ENCODE measurements around the gene STK32A. TPM values are rescaled to one million over a fixed set of nuclear protein-coding genes. Genes with fewer than 3 reads are reported as not detected.

The STK32A gene
- total RNA-seq, 4 donors from 2014 or later = 5.1 to 27.4 (median 7.0) TPM

DNA sequence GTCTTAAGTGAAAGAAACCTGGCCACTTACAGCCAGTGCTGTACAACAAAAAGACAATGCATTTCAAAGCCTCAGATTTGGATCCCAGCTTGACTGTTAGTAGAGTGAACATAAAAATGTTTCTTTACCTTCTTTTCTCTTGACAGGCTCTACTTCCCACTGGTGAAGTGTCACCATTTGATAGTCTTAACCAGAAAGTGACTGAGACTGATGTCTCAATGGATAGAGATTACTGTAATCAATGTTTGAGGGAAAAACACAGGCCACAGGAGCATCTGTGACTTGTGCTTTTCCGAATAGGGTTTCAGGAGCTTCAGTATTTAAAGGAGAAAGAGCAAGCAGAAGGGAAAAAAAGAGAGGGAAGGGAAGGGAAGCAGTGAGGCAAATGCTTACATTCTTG is 41.7 kb upstream of the STK32A start:
- no peak overlapping the region for H3K27ac ChIP-seq
- no peak for DNase-seq (ENCODE audit: low spot score in 2 of 2)
- WGBS = 90% methylated on average over 1 of the region's 1 CpG
- no peaks in the 10 kb centered on the region for H3K36me3 ChIP-seq
- H3K4me3 ChIP-seq = no peak overlapping the region
- TF ChIP-seq, protein P1, sequence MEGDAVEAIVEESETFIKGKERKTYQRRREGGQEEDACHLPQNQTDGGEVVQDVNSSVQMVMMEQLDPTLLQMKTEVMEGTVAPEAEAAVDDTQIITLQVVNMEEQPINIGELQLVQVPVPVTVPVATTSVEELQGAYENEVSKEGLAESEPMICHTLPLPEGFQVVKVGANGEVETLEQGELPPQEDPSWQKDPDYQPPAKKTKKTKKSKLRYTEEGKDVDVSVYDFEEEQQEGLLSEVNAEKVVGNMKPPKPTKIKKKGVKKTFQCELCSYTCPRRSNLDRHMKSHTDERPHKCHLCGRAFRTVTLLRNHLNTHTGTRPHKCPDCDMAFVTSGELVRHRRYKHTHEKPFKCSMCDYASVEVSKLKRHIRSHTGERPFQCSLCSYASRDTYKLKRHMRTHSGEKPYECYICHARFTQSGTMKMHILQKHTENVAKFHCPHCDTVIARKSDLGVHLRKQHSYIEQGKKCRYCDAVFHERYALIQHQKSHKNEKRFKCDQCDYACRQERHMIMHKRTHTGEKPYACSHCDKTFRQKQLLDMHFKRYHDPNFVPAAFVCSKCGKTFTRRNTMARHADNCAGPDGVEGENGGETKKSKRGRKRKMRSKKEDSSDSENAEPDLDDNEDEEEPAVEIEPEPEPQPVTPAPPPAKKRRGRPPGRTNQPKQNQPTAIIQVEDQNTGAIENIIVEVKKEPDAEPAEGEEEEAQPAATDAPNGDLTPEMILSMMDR (IDR thresholded peaks at IDR 0.05) = no peak
- no peak for TF ChIP-seq EP300 (IDR thresholded peaks at IDR 0.05)
- TF ChIP-seq POLR2A (IDR thresholded peaks at IDR 0.05) = no peak
- TF ChIP-seq POLR2AphosphoS5 (IDR thresholded peaks at IDR 0.05) = no peak
- H3K9me3 ChIP-seq = no peaks in the 10 kb centered on the region
- H3K27me3 ChIP-seq = no peaks in the 10 kb centered on the region
- peaks cover 4% of the 10 kb centered on the region for H3K4me1 ChIP-seq

DNA sequence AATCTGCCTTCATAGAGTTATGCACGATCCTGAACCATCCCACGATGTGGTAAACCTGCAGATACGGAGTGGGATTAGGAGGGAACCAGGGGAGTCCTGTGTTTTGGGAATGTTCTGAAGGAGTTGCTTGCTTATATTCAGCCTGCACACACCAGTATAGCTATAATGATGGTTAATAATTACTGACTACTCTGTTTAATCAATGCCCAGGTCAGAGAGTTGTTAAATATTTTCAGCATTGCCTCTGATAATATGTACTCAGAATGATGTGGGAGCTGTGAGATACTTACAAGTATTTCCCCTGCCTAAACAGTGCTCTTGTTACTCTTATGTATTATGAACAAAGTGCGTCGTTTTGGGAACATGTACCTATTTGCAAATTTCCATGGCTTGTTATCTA is 34.8 kb upstream of the STK32A start:
- H3K27me3 ChIP-seq = no peaks in the 10 kb centered on the region
- no peak for DNase-seq (ENCODE audit: low spot score in 2 of 2)
- no peaks in the 10 kb centered on the region for H3K36me3 ChIP-seq
- 85% methylated on average over 5 of the region's 5 CpGs for WGBS
- no peak overlapping the region for H3K4me3 ChIP-seq
- no peak for TF ChIP-seq POLR2AphosphoS5 (IDR thresholded peaks at IDR 0.05)
- TF ChIP-seq, protein P1 (IDR thresholded peaks at IDR 0.05) = no peak
- TF ChIP-seq EP300 (IDR thresholded peaks at IDR 0.05) = no peak
- no peak for TF ChIP-seq POLR2A (IDR thresholded peaks at IDR 0.05)
- H3K4me1 ChIP-seq = no peaks in the 10 kb centered on the region
- no peaks in the 10 kb centered on the region for H3K9me3 ChIP-seq
- no peak overlapping the region for H3K27ac ChIP-seq

DNA sequence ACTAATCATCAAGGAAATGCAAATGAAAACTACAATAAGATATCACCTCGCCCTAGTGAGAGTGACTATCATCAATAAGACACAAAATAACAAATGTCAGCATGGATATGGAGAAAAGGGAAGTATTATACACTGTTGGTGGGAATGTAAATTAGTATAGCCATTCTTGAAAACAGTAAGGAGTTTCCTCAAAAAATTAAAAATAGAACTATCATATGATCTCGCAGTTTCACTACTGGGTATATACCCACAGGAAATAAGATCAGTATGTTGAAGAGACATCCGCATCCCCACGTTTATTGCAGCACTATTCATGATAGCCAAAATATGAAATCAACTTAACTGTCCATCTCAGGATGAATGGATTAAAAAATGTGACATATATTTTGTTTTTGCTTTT is 31.6 kb upstream of the STK32A start:
- DNase-seq (ENCODE audit: low spot score in 2 of 2) = no peak
- Histone ChIP-seq H3K4me1 (no peaks in the 10 kb centered on the region), H3K9me3 (no peaks in the 10 kb centered on the region), H3K36me3 (no peaks in the 10 kb centered on the region), H3K27ac (no peak overlapping the region), H3K27me3 (no peaks in the 10 kb centered on the region), H3K4me3 (no peak overlapping the region)
- WGBS = 63% methylated on average over 4 of the region's 4 CpGs
- TF ChIP-seq EP300 (IDR thresholded peaks at IDR 0.05) (no peak), POLR2AphosphoS5 (IDR thresholded peaks at IDR 0.05) (no peak), POLR2A (IDR thresholded peaks at IDR 0.05) (no peak)
- TF ChIP-seq, protein P1 (IDR thresholded peaks at IDR 0.05) = no peak

DNA sequence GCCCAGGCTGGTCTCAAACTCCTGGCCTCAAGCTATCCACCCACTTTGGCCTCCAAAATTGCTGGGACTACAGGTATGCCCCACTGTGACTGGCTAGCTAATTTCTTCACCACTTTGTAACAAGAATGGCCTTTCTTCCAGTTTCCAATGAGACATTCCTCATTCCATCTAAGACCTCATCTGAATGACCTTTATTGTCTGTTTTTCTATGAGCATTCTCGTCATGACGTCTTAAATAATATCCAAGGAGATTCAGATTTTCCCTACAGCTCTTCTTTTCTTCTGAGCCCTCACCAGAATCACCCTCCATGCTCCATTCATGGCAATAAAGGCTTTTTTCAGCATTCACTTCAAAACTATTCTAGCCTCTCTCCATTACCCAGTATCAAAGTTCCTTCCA is 30.2 kb upstream of the STK32A start:
- whole genome bisulfite sequencing = 83% methylated on average over 2 of the region's 2 CpGs
- H3K27ac ChIP-seq = no peak overlapping the region
- DNase-seq (ENCODE audit: low spot score in 2 of 2) = no peak
- H3K36me3 ChIP-seq = no peaks in the 10 kb centered on the region
- H3K4me1 ChIP-seq = no peaks in the 10 kb centered on the region
- no peaks in the 10 kb centered on the region for H3K9me3 ChIP-seq
- no peak for TF ChIP-seq EP300 (IDR thresholded peaks at IDR 0.05)
- no peak for TF ChIP-seq POLR2A (IDR thresholded peaks at IDR 0.05)
- H3K4me3 ChIP-seq = no peak overlapping the region
- H3K27me3 ChIP-seq = no peaks in the 10 kb centered on the region

DNA sequence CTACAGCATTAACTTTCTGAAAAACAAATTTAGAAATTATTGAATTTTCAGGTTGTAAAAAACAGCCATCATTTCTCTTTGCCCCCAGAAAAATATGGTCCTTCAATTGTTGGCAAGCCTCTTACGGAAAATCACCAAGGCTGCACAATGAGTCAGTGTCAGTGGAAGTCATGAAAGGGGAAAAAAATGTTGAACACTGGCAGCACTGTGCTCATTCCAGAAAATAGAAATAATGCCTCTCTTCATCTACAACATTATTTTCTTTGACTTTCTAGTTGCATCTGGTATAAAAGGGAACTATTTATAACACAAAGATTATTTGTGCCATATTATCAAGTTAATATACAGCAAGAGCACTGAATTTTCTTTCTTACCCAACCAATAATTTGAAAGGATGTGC is 26.7 kb upstream of the STK32A start:
- TF ChIP-seq POLR2AphosphoS5 (IDR thresholded peaks at IDR 0.05) = no peak
- TF ChIP-seq, protein P1 (IDR thresholded peaks at IDR 0.05) = no peak
- no peak for TF ChIP-seq EP300 (IDR thresholded peaks at IDR 0.05)
- no peak for TF ChIP-seq POLR2A (IDR thresholded peaks at IDR 0.05)
- WGBS = 45% methylated on average over 1 of the region's 1 CpG
- Histone ChIP-seq H3K27ac (no peak overlapping the region), H3K4me1 (no peaks in the 10 kb centered on the region), H3K27me3 (no peaks in the 10 kb centered on the region), H3K9me3 (no peaks in the 10 kb centered on the region), H3K36me3 (no peaks in the 10 kb centered on the region), H3K4me3 (no peak overlapping the region)
- no peak for DNase-seq (ENCODE audit: low spot score in 2 of 2)

DNA sequence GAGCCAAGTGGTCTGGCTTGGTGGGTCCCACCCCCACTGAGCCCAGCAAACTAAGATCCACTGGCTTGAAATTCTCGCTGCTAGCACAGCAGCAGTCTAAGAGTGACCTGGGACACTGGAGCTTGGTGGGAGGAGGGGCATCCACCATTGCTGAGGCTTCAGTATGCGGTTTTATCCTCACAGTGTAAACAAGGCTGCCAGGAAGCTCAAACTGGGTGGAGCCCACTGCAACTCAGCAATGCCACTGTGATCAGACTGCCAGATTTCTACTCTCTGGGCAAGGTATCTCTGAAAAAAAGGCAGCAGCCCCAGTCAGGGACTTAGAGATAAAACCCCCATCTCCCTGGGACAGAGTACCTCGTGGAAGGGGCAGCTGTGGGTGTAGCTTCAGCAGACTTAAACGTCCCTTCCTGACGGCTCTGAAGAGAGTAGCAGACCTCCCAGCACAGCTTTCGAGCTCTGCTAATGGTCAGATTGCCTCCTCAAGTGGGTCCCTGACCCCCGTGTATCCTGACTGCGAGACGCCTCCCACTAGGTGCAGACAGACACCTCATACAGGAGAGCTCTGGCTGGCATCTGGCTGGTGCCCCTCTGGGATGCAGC is 18.2 kb upstream of the STK32A start:
- no peak overlapping the region for H3K27ac ChIP-seq
- H3K9me3 ChIP-seq = no peaks in the 10 kb centered on the region
- H3K27me3 ChIP-seq = no peaks in the 10 kb centered on the region
- no peak for DNase-seq (ENCODE audit: low spot score in 2 of 2)
- H3K4me1 ChIP-seq = no peaks in the 10 kb centered on the region
- no peaks in the 10 kb centered on the region for H3K36me3 ChIP-seq
- 44% methylated on average over 9 of the region's 9 CpGs for WGBS
- no peak overlapping the region for H3K4me3 ChIP-seq
- TF ChIP-seq EP300 (IDR thresholded peaks at IDR 0.05) = no peak
- TF ChIP-seq POLR2A (IDR thresholded peaks at IDR 0.05) = no peak
- TF ChIP-seq, protein P1 (IDR thresholded peaks at IDR 0.05) = no peak
- no peak for TF ChIP-seq POLR2AphosphoS5 (IDR thresholded peaks at IDR 0.05)
